Neural progenitor cell (in vitro differentiated cells): ENCODE measurements around the gene RSU1. TPM values are rescaled to one million over a fixed set of nuclear protein-coding genes. Genes with fewer than 3 reads are reported as not detected.

Experiments used
- DNase-seq: peaks from one replicate; pipeline ENCODE4 v3.0.0-alpha.2; 2016; ENCODE audit warnings: low spot score
- H2AFZ ChIP-seq: fragments of 200-600 bp; sonication (generic); replicated peaks from 2 replicates; pipeline ENCODE4 v1.6.1; 2016; ENCODE audit warnings: antibody characterized with exemption
- H3F3A ChIP-seq: fragments of 200-600 bp; sonication (generic); 2 replicates; pipeline ENCODE4 v1.6.1; 2016; ENCODE audit warnings: antibody characterized with exemption, low read depth
- H3K27ac ChIP-seq: fragments of 200-600 bp; sonication (generic); 2 replicates; pipeline ENCODE4 v1.5.1; 2016; ENCODE audit warnings: mild to moderate bottlenecking
- H3K27me3 ChIP-seq: fragments of 200-600 bp; sonication (generic); 2 replicates; pipeline ENCODE4 v1.6.1; 2016; ENCODE audit warnings: mild to moderate bottlenecking, moderate library complexity
- H3K36me3 ChIP-seq: fragments of 200-600 bp; sonication (generic); 2 replicates; pipeline ENCODE4 v1.5.1; 2016
- H3K4me1 ChIP-seq: fragments of 200-600 bp; sonication (generic); 2 replicates; pipeline ENCODE4 v1.6.1; 2016; ENCODE audit warnings: mixed run types
- H3K4me2 ChIP-seq: fragments of 200-600 bp; sonication (generic); 2 replicates; pipeline ENCODE4 v1.6.1; 2016
- H3K4me3 ChIP-seq: fragments of 200-600 bp; sonication (generic); 2 replicates; pipeline ENCODE4 v1.5.1; 2016
- H3K79me2 ChIP-seq: fragments of 200-600 bp; sonication (generic); 2 replicates; pipeline ENCODE4 v1.6.1; 2016; ENCODE audit warnings: low read depth
- H3K9ac ChIP-seq: fragments of 200-600 bp; sonication (generic); 2 replicates; pipeline ENCODE4 v1.6.1; 2016
- H3K9me3 ChIP-seq: fragments of 200-600 bp; sonication (generic); 2 replicates; pipeline ENCODE4 v1.5.1; 2016; ENCODE audit warnings: low read depth
- H4K20me1 ChIP-seq: fragments of 200-600 bp; sonication (generic); 2 replicates; pipeline ENCODE4 v1.6.1; 2016; ENCODE audit warnings: low read depth
- H3K27ac Mint-ChIP-seq: 3 replicates; pipeline ENCODE4 v1.8.0; 2021; ENCODE audit warnings: mixed read lengths
- H3K27me3 Mint-ChIP-seq: 2 replicates; pipeline ENCODE4 v1.8.0; 2022; ENCODE audit warnings: low read depth, mild to moderate bottlenecking, inconsistent platforms, moderate library complexity, mixed read lengths; ENCODE audit not compliant: insufficient read depth
- H3K36me3 Mint-ChIP-seq: 3 replicates; pipeline ENCODE4 v1.8.0; 2021; ENCODE audit warnings: mixed read lengths
- H3K4me1 Mint-ChIP-seq: 3 replicates; pipeline ENCODE4 v1.8.0; 2021; ENCODE audit warnings: mixed read lengths
- H3K4me3 Mint-ChIP-seq: 3 replicates; pipeline ENCODE4 v1.8.0; 2021; ENCODE audit warnings: mild to moderate bottlenecking, moderate library complexity, mixed read lengths
- H3K9me3 Mint-ChIP-seq: 3 replicates; pipeline ENCODE4 v1.8.0; 2020; ENCODE audit warnings: mixed read lengths
- CTCF ChIP-seq: fragments of 200-600 bp; sonication (generic); IDR thresholded peaks from 2 replicates; pipeline ENCODE4 v1.5.1; 2017; ENCODE audit warnings: antibody characterized with exemption, mild to moderate bottlenecking
- EZH2 ChIP-seq: fragments of 200-600 bp; sonication (generic); IDR thresholded peaks from 2 replicates; pipeline ENCODE4 v1.6.1; 2017; ENCODE audit warnings: antibody characterized with exemption, mild to moderate bottlenecking, moderate library complexity
- EZH2phosphoT487 ChIP-seq: fragments of 200-600 bp; sonication (generic); IDR thresholded peaks from 2 replicates; pipeline ENCODE4 v1.6.1; 2017; ENCODE audit warnings: antibody characterized with exemption
- total RNA-seq: library from RNA; depleted of rRNA; stranded (reverse); fragments of >200 nt; gene quantifications from 2 replicates; pipeline ENCODE4 v1.2.3, GENCODE V29; 2015; ENCODE audit warnings: low replicate concordance

Gene RSU1
- total RNA-seq, 1 donor from 2014 or later: 9.6 TPM

- Histone ChIP-seq H3K9me3 (no peaks in the 10 kb centered on the region), H3K79me2 (no peaks in the 10 kb centered on the region), H3K36me3 (no peaks in the 10 kb centered on the region), H3K4me1 (peaks cover 10% of the 10 kb centered on the region), H3K27me3 (no peaks in the 10 kb centered on the region), H4K20me1 (no peaks in the 10 kb centered on the region), H3F3A (peaks cover 4% of the 10 kb centered on the region), H3K4me2 (no peak overlapping the region), H3K9ac (no peak overlapping the region), H2AFZ (no peak overlapping the region), H3K4me3 (no peak overlapping the region), H3K27ac (no peak overlapping the region)
- DNase-seq: peak; percentile 16
- TF ChIP-seq EZH2 (no peak), CTCF (no peak), EZH2phosphoT487 (no peak)
- Mint-ChIP-seq H3K9me3 (peaks cover 8% of the 10 kb centered on the region), H3K27ac (no peak overlapping the region), H3K4me1 (peaks cover 25% of the 10 kb centered on the region), H3K36me3 (no peaks in the 10 kb centered on the region), H3K4me3 (no peak overlapping the region), H3K27me3 (peaks cover 14% of the 10 kb centered on the region)
These were observed 118.8 kb downstream of the RSU1 start for GRCh38 chr10:16698461-16698860.

- Histone ChIP-seq H4K20me1 (no peaks in the 10 kb centered on the region), H3K9ac (no peak overlapping the region), H3K79me2 (no peaks in the 10 kb centered on the region), H3K9me3 (no peaks in the 10 kb centered on the region), H2AFZ (no peak overlapping the region), H3K4me3 (no peak overlapping the region), H3K27ac (no peak overlapping the region), H3K36me3 (no peaks in the 10 kb centered on the region), H3K4me2 (no peak overlapping the region), H3K27me3 (no peaks in the 10 kb centered on the region), H3K4me1 (no peaks in the 10 kb centered on the region), H3F3A (no peaks in the 10 kb centered on the region)
- Mint-ChIP-seq H3K36me3 (no peaks in the 10 kb centered on the region), H3K4me3 (no peak overlapping the region), H3K27ac (no peak overlapping the region), H3K9me3 (no peaks in the 10 kb centered on the region), H3K4me1 (no peaks in the 10 kb centered on the region), H3K27me3 (peaks cover 6% of the 10 kb centered on the region)
- TF ChIP-seq EZH2 (no peak), EZH2phosphoT487 (no peak), CTCF (no peak)
- no peak for DNase-seq
These were observed 126.8 kb downstream of the RSU1 start for GRCh38 chr10:16690417-16690816.

- H3K4me2 ChIP-seq: no peak overlapping the region
- no peaks in the 10 kb centered on the region for H4K20me1 ChIP-seq
- H3K4me3 Mint-ChIP-seq: no peak overlapping the region
- no peaks in the 10 kb centered on the region for H3F3A ChIP-seq
- no peaks in the 10 kb centered on the region for H3K27me3 ChIP-seq
- H3K4me3 ChIP-seq: no peak overlapping the region
- no peak overlapping the region for H3K27ac Mint-ChIP-seq
- no peaks in the 10 kb centered on the region for H3K79me2 ChIP-seq
- no peaks in the 10 kb centered on the region for H3K9me3 Mint-ChIP-seq
- DNase-seq: no peak
- TF ChIP-seq CTCF: no peak
- TF ChIP-seq EZH2phosphoT487: no peak
- TF ChIP-seq EZH2: no peak
- no peaks in the 10 kb centered on the region for H3K4me1 Mint-ChIP-seq
- no peak overlapping the region for H3K27ac ChIP-seq
- no peak overlapping the region for H2AFZ ChIP-seq
- H3K27me3 Mint-ChIP-seq: peaks cover 4% of the 10 kb centered on the region
- H3K9ac ChIP-seq: no peak overlapping the region
- H3K4me1 ChIP-seq: no peaks in the 10 kb centered on the region
- no peaks in the 10 kb centered on the region for H3K36me3 ChIP-seq
- H3K9me3 ChIP-seq: no peaks in the 10 kb centered on the region
- H3K36me3 Mint-ChIP-seq: no peaks in the 10 kb centered on the region
These were observed 127.5 kb downstream of the RSU1 start for GRCh38 chr10:16689696-16690095.

GRCh38 chr10:16689227-16689626, 128.0 kb downstream of the RSU1 start:
- TF ChIP-seq EZH2phosphoT487 (no peak), CTCF (no peak), EZH2 (no peak)
- Histone ChIP-seq H3K4me2 (no peak overlapping the region), H3K36me3 (no peaks in the 10 kb centered on the region), H3K9me3 (no peaks in the 10 kb centered on the region), H4K20me1 (no peaks in the 10 kb centered on the region), H3F3A (no peaks in the 10 kb centered on the region), H3K4me1 (no peaks in the 10 kb centered on the region), H3K27me3 (no peaks in the 10 kb centered on the region), H2AFZ (no peak overlapping the region), H3K27ac (no peak overlapping the region), H3K9ac (no peak overlapping the region), H3K4me3 (no peak overlapping the region), H3K79me2 (no peaks in the 10 kb centered on the region)
- Mint-ChIP-seq H3K4me1 (no peaks in the 10 kb centered on the region), H3K27ac (no peak overlapping the region), H3K27me3 (no peaks in the 10 kb centered on the region), H3K9me3 (no peaks in the 10 kb centered on the region), H3K4me3 (no peak overlapping the region), H3K36me3 (no peaks in the 10 kb centered on the region)
- DNase-seq: no peak
